Esophagus squamous epithelium (tissue), 5 donors: ENCODE measurements around the gene PNPLA4. TPM values are rescaled to one million over a fixed set of nuclear protein-coding genes. Genes with fewer than 3 reads are reported as not detected.

Source experiments
- DNase-seq: peaks from one replicate; lab custom pipeline; 2025; lab: John Stamatoyannopoulos, UW
- H3K27ac ChIP-seq, 4 donors: fragments of 200-600 bp; sonication (generic); one replicate each; pipeline ENCODE4 v1.5.1; 2016 to 2019; ENCODE audit warnings: mild to moderate bottlenecking in 1 of 4
- H3K27me3 ChIP-seq, 4 donors: fragments of 200-600 bp; sonication (generic); 1 replicate in 3 of 4; 2 replicates in 1 of 4; pipeline versions ENCODE4 v1.5.1 to v1.6.0; 2017 to 2021; ENCODE audit warnings: antibody characterized with exemption in 1 of 4
- H3K36me3 ChIP-seq, 3 donors: fragments of 200-600 bp; sonication (generic); one replicate each; pipeline ENCODE4 v1.5.1; 2016 to 2019
- H3K4me1 ChIP-seq, 3 donors: fragments of 200-600 bp; sonication (generic); one replicate each; pipeline ENCODE4 v1.5.1; 2017 to 2019
- H3K4me3 ChIP-seq, 4 donors: fragments of 200-600 bp; sonication (generic); 1 replicate in 3 of 4; 2 replicates in 1 of 4; pipeline ENCODE4 v1.5.1; 2016 to 2019; ENCODE audit warnings: mild to moderate bottlenecking in 2 of 4, moderate library complexity in 1 of 4
- H3K9me3 ChIP-seq, 3 donors: fragments of 200-600 bp; sonication (generic); one replicate each; pipeline ENCODE4 v1.5.1; 2016 to 2019
- POLR2A ChIP-seq, 4 donors: fragments of 450-650 bp; IDR thresholded peaks; one replicate each; pipeline ENCODE4 v1.6.1; 2017; ENCODE audit warnings: antibody characterized with exemption in 4 of 4, mild to moderate bottlenecking in 4 of 4, moderate library complexity in 3 of 4
- WGBS, 2 donors: methylation state at CpG; one replicate each; pipeline ENCODE4 v1.1.5; 2018; 5-methylcytosine and 5-hydroxymethylcytosine counted together
- intact Hi-C: fragments of 100-400 bp; cut with DNase I; formaldehyde crosslinking; loops from one replicate; pipeline ENCODE4 v1.15.0; 2022
- small RNA-seq, 4 donors: library from RNA; depleted of rRNA; stranded (forward); fragments of <200 nt; gene quantifications; one replicate each; pipeline ENCODE3, GENCODE V24; 2016
- total RNA-seq, 4 donors: library from RNA; depleted of rRNA; stranded (reverse); fragments of >200 nt; gene quantifications; one replicate each; pipeline ENCODE4 v1.1.0, GENCODE V29; 2016
- TF ChIP-seq, protein P1 (sequence below), 6 experiments: fragments of 450-650 bp in 4 of 6; fragments of 200-600 bp in 2 of 6; sonication (generic) in 2 of 6; IDR thresholded peaks; one replicate each; pipeline ENCODE4 v1.5.1; 2016 to 2019; ENCODE audit warnings: antibody characterized with exemption in 6 of 6, mild to moderate bottlenecking in 4 of 6, moderate library complexity in 4 of 6
- donor health status: DM: yes; HTN: yes; CAD: no.

PNPLA4 gene
- total RNA-seq, 4 donors from 2014 or later = 8.6 to 33.8 (median 12.7) TPM

DNA sequence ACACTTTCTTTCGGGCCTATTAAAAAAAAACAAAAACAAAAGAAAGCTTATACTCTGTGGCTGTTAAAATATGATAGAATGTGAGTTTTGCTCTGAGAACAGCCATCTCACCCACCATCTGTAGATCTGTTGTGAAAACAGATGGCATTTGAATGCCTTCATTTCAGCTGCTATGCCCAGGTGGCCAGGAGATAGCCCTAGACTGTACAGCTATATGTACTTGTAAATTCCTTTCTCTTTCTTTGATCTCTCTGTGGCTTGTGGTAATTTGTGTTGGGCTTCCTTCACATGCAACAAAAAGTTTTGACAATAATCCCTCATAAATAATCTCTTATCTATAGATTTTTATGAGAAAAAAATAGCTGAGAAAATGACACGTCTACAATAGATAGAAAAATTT lies 38.1 kb downstream of the PNPLA4 start:
- TF ChIP-seq, protein P1, sequence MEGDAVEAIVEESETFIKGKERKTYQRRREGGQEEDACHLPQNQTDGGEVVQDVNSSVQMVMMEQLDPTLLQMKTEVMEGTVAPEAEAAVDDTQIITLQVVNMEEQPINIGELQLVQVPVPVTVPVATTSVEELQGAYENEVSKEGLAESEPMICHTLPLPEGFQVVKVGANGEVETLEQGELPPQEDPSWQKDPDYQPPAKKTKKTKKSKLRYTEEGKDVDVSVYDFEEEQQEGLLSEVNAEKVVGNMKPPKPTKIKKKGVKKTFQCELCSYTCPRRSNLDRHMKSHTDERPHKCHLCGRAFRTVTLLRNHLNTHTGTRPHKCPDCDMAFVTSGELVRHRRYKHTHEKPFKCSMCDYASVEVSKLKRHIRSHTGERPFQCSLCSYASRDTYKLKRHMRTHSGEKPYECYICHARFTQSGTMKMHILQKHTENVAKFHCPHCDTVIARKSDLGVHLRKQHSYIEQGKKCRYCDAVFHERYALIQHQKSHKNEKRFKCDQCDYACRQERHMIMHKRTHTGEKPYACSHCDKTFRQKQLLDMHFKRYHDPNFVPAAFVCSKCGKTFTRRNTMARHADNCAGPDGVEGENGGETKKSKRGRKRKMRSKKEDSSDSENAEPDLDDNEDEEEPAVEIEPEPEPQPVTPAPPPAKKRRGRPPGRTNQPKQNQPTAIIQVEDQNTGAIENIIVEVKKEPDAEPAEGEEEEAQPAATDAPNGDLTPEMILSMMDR (IDR thresholded peaks at IDR 0.05) = no peak
- no peak for TF ChIP-seq POLR2A (IDR thresholded peaks at IDR 0.05)
- Histone ChIP-seq H3K27me3 (no peaks in the 10 kb centered on the region), H3K9me3 (no peaks in the 10 kb centered on the region), H3K36me3 (no peaks in the 10 kb centered on the region), H3K4me1 (no peaks in the 10 kb centered on the region), H3K27ac (no peak overlapping the region), H3K4me3 (no peak overlapping the region)
- intact Hi-C loops = no loop called here
- WGBS, 2 donors = 64 to 76% methylated on average over 2 of the region's 2 CpGs
- DNase-seq = no peak

DNA sequence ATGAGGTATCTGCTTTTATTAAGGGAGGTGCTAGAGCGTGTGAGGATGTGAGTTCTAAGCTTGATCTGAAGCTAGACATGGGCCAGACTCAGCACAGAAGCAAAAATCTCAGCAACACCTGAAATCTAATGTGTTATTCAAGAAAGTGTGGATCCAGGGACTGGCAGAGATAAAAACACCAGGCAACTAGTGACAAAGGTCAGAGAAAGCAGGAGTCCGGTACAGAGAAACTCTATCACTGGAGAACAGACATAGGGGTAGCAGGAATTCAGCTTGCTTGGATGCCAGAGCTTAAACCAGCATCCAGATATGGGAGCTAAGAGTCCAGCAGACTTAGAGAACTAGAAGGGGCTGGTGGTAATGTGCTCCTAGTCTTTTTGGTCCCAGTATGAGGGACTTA lies 50.3 kb downstream of the PNPLA4 start:
- H3K36me3 ChIP-seq = no peaks in the 10 kb centered on the region
- intact Hi-C loops = no loop called here
- WGBS, 2 donors = 75 to 100% methylated on average over 1 to 2 of the region's 2 CpGs

DNA sequence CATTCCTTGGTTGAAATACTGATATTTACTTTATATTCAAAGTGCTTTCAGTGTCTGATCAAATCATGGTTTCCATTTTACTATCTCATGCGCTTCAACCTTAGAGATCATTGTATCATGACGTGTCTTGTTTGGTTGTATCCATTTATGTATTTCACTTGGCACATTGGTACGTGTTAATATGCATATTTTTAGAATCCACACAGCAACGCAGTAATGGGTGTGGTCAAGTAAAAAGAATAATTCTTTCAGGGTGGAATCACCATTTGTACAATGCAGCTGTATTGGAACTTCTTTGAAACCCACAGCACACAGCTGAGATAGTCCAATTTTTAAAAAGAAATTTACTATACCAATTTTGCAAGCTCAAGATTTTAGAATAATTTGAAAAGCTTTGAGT lies 55.2 kb downstream of the PNPLA4 start:
- H3K9me3 ChIP-seq = no peaks in the 10 kb centered on the region
- 22 to 60% methylated on average over 4 of the region's 4 CpGs for WGBS, 2 donors
- no peak for TF ChIP-seq POLR2A (IDR thresholded peaks at IDR 0.05)
- TF ChIP-seq, protein P1 (IDR thresholded peaks at IDR 0.05) = no peak
- intact Hi-C loops = no loop called here
- H3K4me1 ChIP-seq = no peaks in the 10 kb centered on the region
- no peak overlapping the region for H3K4me3 ChIP-seq
- H3K27me3 ChIP-seq = no peaks in the 10 kb centered on the region
- DNase-seq = no peak
- H3K36me3 ChIP-seq = no peaks in the 10 kb centered on the region
- H3K27ac ChIP-seq = no peak overlapping the region

More for the DNA sequence above, 50.3 kb downstream of the PNPLA4 start:
- Histone ChIP-seq H3K27ac (no peak overlapping the region), H3K27me3 (no peaks in the 10 kb centered on the region), H3K4me1 (no peaks in the 10 kb centered on the region), H3K4me3 (no peak overlapping the region), H3K9me3 (no peaks in the 10 kb centered on the region)
- no peak for TF ChIP-seq POLR2A (IDR thresholded peaks at IDR 0.05)
- TF ChIP-seq, protein P1 (IDR thresholded peaks at IDR 0.05) = no peak
- no peak for DNase-seq

DNA sequence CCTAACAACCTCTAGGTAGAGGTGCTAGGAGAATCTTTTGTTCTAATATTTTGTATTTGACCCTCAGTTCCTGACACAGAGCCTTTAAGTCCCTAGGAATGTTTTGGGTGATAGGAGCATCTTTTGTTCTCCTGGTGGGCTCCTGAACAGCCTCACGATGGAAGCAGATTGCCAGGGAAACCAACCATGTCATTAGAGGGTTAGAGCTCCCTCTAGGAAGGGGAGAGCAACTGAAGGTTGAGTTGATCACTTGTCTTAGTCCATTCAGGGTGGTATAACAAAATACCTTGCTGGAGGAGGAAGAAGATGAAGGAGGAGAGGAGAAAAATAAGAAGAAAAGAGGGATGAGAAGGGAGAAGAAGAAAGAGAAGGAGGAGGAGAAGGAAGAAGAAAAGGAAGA lies 75.0 kb downstream of the PNPLA4 start:
- intact Hi-C loops = no loop called here
- H3K27me3 ChIP-seq = no peaks in the 10 kb centered on the region
- H3K27ac ChIP-seq = no peak overlapping the region
- WGBS, 2 donors = 0% methylated on average over 1 of the region's 1 CpG; no CpG with 5 or more reads in 1 of the 2 donors
- TF ChIP-seq POLR2A (IDR thresholded peaks at IDR 0.05) = no peak
- H3K4me3 ChIP-seq = no peak overlapping the region
- no peaks in the 10 kb centered on the region for H3K4me1 ChIP-seq
- no peaks in the 10 kb centered on the region for H3K36me3 ChIP-seq
- H3K9me3 ChIP-seq = no peaks in the 10 kb centered on the region
- no peak for DNase-seq

Small RNA genes within 50 kb of the gene (small RNA-seq; reads per million reads assigned to genes)
- gene AC005296.1 = 0 reads per million in 4 donors

Other genes with a start within 250 kb of the PNPLA4 start
- not detected for gene VCX, start 84.2 kb downstream of the PNPLA4 start, total RNA-seq
- gene VCX2, start 243.9 kb upstream of the PNPLA4 start, total RNA-seq = not detected